Measurements from ENCODE around the gene SLC33A1. TPM values are rescaled to one million over a fixed set of nuclear protein-coding genes. Genes with fewer than 3 reads are reported as not detected.

The SLC33A1 gene
- total RNA-seq, 1 donor from 2014 or later: 36.5 TPM

GRCh38 chr3:155792532-155792931 is 61.7 kb downstream of the SLC33A1 start:
- TF ChIP-seq CTCF (IDR thresholded peaks at IDR 0.05): no peak
- no peaks in the 10 kb centered on the region for H3K4me1 ChIP-seq
- no peak overlapping the region for H3K27ac ChIP-seq
- DNase-seq (no peak), ATAC-seq (no peak)
- no peaks in the 10 kb centered on the region for H3K27me3 ChIP-seq
- no peaks in the 10 kb centered on the region for H3K9me3 ChIP-seq
- no peak overlapping the region for H3K4me3 ChIP-seq
- no peaks in the 10 kb centered on the region for H3K36me3 ChIP-seq
- intact Hi-C loops (cut with DNase I): no loop called here

- no peaks in the 10 kb centered on the region for H3K36me3 ChIP-seq
- H3K27me3 ChIP-seq: no peaks in the 10 kb centered on the region
- no peaks in the 10 kb centered on the region for H3K4me1 ChIP-seq
- intact Hi-C loops (cut with DNase I): no loop called here
- TF ChIP-seq CTCF (IDR thresholded peaks at IDR 0.05): no peak
- H3K27ac ChIP-seq: no peak overlapping the region
- no peak for DNase-seq
- H3K9me3 ChIP-seq: no peaks in the 10 kb centered on the region
- no peak overlapping the region for H3K4me3 ChIP-seq
- ATAC-seq: no peak
Observed at GRCh38 chr3:155791190-155791589, 63.0 kb downstream of the SLC33A1 start.

- Histone ChIP-seq H3K4me1 (no peaks in the 10 kb centered on the region), H3K27me3 (no peaks in the 10 kb centered on the region), H3K9me3 (no peaks in the 10 kb centered on the region), H3K27ac (no peak overlapping the region), H3K36me3 (no peaks in the 10 kb centered on the region), H3K4me3 (no peak overlapping the region)
- TF ChIP-seq CTCF (IDR thresholded peaks at IDR 0.05): no peak
- DNase-seq (no peak), ATAC-seq (no peak)
- intact Hi-C loops (cut with DNase I): no loop called here
Observed at GRCh38 chr3:155790272-155790925, 63.8 kb downstream of the SLC33A1 start.

GRCh38 chr3:155785662-155786295 is 68.4 kb downstream of the SLC33A1 start:
- no peak for TF ChIP-seq CTCF (IDR thresholded peaks at IDR 0.05)
- Histone ChIP-seq H3K4me3 (no peak overlapping the region), H3K27ac (no peak overlapping the region), H3K9me3 (no peaks in the 10 kb centered on the region), H3K27me3 (no peaks in the 10 kb centered on the region), H3K4me1 (no peaks in the 10 kb centered on the region), H3K36me3 (no peaks in the 10 kb centered on the region)
- ATAC-seq: no peak
- DNase-seq: no peak
- intact Hi-C loops (cut with DNase I): no loop called here

- Histone ChIP-seq H3K4me3 (no peak overlapping the region), H3K27ac (no peak overlapping the region), H3K9me3 (no peaks in the 10 kb centered on the region), H3K4me1 (no peaks in the 10 kb centered on the region), H3K27me3 (no peaks in the 10 kb centered on the region), H3K36me3 (no peaks in the 10 kb centered on the region)
- no peak for DNase-seq
- intact Hi-C loops (cut with DNase I): no loop called here
- TF ChIP-seq CTCF (IDR thresholded peaks at IDR 0.05): no peak
- no peak for ATAC-seq
Observed at GRCh38 chr3:155782390-155782953, 71.8 kb downstream of the SLC33A1 start.
